Activated T-helper 1 cell treated with Interleukin-2 at 50 U/mL for 16 hours (primary cell): Measurements from ENCODE around the gene POU2F3.

Source experiments
- DNase-seq: peaks from one replicate; pipeline ENCODE4 v3.0.0-alpha.2; 2020; ENCODE audit warnings: low read depth

Gene POU2F3

DNA sequence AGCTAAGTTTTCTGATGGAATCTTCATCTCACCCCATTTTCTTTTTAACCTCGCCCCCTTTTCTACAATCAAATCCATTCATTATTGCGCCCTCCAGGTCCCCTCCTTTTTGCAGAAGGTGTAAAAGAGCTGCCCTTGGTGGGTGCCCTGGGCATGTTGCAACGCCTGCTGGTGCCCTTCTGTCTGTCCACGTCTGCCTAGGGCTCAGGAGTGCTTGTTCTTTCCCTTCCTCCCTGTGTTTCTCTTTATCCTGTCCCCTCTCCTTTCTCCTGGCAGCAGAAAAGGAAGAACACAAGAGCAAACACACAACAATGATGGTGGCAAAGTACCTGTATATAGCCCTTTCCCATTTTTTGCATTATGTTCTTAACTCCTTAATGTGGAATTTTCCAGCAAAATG lies 79.0 kb downstream of the POU2F3 start:
- DNase-seq: no peak

GRCh38 chr11:120324932-120325810 lies 85.2 kb downstream of the POU2F3 start, which contains the start of gene TLCD5:
TSS of gene TLCD5 (plus strand) at chr11:120325299. CDS start at chr11:120327442, 2,143 bp downstream.
- peak; percentile 20 for DNase-seq

GRCh38 chr11:120326228-120326627 lies 86.3 kb downstream of the POU2F3 start:
- no peak for DNase-seq

DNA sequence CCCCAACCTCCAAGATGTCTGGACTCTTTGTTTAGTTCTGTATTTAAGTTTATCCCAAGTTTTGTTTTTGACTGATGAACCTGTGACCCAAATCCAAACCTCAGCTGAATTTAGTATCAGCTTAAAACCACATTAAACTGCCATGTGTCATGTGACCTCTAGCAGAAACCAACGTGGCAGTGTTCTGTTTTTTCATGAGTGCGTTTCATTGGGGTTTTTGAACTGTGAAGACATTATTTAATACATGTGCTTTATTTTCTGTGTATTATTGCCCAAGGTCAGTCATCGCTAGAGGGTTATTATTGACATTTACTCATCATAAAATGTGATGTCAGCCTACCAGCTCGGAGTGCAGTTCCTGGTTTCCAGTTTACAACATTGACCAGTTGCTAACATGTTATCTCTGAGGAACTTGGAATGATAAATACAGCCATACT lies 86.9 kb downstream of the POU2F3 start:
- no peak for DNase-seq

- DNase-seq: no peak
These were observed 87.4 kb downstream of the POU2F3 start for GRCh38 chr11:120327311-120327710.

DNA sequence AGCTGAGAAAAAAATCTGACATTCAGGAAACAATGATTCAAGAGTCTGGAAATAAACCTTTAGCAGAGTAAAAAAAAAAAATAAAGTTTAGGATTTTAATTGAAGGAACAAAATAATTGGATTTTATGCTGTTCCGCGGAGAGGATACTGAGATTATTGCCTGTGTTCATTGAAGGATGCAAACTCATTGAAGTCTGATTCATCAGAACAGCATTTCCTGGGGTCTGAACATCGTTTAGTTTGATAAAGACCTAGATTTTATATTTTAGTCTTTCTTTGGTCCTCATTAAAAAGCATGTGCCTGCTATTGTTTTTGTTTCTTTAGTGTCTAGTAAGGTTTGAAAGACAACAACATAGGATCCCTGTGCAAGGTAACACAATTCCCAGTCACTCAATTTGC lies 89.6 kb downstream of the POU2F3 start:
- DNase-seq: no peak

GRCh38 chr11:120330045-120330444 lies 90.1 kb downstream of the POU2F3 start:
- DNase-seq: no peak

GRCh38 chr11:120331301-120331996 lies 91.5 kb downstream of the POU2F3 start:
- no peak for DNase-seq

- no peak for DNase-seq
These were observed 93.1 kb downstream of the POU2F3 start for GRCh38 chr11:120332822-120333716.

- DNase-seq: no peak
These were observed 93.9 kb downstream of the POU2F3 start for GRCh38 chr11:120333801-120334200.

GRCh38 chr11:120334332-120334731 lies 94.4 kb downstream of the POU2F3 start:
- DNase-seq: no peak

DNA sequence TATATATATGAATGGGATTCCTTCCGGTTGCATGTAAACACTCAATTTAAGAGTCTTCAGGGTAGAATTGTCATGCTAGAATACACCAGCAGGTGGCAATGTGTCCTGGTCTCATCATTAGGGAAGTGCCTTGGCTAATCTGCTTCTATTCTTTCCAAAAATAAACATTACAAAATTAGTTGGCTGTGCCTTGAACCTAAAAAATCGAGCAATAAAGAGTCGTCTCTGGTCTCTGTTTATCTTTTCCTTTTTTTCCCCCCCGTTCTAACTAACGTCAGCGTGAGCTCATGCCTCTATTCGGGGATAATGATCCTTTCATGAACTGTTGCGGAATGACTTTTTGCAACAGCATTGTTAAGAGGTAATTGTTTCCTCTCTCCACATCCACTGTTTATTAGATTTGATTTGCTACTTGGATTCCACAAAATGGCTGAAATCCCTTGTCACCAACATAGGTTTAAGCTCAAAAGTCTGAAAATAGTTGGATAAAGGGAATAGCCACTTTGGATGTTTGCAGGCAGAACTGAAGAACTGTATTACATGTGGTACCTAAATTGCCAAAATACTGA lies 95.0 kb downstream of the POU2F3 start:
- DNase-seq: no peak

GRCh38 chr11:120335556-120335907 lies 95.6 kb downstream of the POU2F3 start:
- no peak for DNase-seq

DNA sequence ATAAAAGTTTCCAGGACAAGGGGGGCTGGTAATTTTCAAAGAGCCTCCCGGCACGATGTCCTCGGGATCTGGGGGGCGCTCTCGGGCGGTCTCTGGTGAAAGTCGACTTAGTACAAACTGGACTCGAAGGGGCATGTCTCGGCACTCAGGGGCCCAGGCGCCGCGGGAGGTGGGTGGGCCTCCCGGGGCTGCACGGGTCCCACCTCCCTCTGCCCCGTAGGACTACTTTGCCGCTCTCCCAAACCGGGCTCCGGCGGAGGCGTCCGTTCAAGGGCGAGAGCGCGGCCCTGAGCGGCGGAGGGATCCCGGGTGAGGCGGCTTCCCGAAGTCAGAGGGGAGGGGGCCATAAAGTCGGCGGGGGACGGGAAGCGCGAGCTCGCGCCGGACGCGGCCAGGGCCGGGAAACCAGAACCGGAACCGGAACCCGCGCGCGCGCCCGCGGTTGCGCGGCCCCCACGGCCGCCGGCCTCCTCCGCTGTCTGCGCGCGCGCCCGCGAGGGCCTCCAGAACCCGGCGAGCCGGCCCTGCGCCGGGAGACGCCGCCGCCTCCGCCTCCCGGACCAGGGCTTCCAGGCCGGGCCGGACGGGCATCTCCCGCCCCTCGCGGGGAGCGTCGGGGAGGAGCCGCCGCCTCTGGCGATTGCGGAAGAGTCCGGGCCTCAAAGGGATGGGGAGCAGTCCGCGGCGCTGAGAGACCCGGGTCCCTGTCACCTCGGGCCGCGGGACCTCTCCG lies 96.1 kb downstream of the POU2F3 start, which contains the start of gene ARHGEF12:
ARHGEF12 (plus strand) TSS at position 506 of the 733 bp plus-strand sequence. CDS start 831 bp downstream, outside the sequence.
- peak; percentile 60 for DNase-seq

DNA sequence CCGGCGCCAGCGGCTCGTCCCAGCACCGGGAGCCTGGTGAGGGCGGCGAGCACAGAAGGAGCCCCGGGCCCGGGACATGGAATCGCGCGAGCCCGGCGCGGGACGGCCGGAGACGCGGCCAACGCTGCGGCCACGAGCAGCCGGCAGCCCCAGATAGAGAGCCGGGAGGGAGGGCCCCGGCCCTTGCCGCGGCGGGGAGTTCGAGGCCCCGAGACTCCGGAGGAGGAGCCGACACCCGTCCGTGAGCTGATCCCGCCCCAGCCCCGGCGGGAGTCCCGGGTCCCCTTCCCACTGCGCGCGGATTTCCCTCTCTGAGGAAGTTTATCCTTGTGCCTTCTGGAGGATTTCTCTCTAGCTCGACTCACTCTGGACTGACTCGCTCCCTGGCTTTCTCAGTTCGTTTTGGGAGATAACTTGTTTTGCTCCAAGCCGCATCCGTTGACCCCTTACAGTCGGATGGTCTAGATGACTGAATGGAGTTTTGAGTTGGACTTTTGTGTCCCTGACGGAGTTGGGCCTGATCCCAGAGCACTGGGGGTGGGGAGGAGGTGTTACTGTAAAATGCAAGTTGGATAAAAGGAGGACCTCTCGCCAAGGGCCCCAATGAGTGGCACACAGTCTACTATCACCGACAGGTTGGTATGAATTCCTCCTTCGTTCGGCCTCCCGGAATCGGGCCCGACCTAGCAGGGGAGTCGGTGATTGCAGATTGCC lies 96.9 kb downstream of the POU2F3 start:
- no peak for DNase-seq

DNA sequence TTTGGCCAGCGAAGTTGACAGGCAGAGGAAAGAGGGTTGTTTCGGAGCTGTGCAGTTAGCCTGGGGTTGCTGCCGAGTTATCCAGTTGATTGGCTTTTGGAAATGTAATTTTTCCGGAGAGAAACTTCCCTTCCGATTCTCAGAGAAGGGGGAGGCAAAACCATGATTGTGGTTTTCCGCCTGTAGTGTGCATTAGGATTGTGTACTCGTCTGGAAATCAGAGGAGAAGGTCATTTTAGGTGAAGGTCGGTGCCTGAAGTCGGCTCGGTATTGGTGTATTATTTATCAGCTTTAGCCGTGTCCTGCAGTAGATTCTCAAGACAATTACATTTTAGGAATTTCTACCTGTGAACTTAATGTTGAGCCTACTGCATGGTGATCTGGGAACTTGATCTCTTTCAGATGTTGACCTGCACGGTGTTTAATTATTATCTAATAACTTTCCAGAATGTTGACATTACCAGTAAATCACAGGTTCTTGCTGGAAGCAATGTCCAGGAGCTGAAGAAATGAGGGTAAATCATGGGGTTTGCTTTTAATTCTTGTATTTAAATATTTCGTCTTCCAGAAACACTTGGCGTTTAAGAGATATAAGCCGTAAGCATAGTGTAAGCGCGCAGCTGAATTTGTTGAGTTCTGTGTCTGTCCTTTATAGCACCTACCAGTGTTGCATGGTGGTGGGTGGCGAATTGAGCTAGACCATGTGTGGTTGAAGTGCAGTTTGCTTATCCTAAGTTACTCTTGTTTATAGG lies 97.6 kb downstream of the POU2F3 start:
- DNase-seq: no peak

DNA sequence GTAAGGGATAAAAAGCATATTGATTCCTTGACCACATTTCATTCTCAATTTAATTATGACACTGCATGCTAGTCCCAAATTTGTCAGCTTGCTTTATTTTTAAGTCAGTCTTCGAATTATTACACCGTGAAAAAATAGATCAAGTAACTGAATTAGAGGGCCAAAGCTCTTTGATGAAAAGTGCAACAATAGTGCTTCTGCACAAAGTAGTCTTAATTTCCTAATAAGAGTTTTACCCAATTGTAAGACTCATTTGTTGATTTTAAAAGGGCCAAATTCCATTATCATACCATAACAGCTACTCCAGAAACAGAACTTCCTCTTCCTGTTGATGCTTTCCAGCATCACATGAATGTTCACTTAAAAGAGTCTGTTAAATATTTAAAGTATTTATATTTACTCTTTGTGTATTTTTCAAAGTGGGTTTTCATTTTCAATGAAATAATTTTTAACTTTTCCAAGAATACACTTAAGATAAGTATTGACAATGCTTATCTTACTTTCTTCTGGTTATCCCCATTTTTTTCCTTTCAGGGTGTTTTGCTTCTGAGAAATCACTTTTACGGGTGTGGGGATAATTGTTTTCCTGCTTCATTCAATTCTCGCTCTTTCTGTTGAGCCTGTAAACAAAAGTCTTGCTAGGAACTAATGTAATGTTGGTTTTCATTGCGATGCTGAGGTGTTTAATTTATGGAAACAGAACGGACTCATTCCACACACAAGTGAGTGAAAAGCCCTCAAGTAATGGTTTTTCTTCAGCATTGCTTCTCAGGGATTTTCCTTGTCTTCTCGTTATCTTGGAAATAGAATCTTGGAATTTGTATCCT lies 98.4 kb downstream of the POU2F3 start:
- no peak for DNase-seq

DNA sequence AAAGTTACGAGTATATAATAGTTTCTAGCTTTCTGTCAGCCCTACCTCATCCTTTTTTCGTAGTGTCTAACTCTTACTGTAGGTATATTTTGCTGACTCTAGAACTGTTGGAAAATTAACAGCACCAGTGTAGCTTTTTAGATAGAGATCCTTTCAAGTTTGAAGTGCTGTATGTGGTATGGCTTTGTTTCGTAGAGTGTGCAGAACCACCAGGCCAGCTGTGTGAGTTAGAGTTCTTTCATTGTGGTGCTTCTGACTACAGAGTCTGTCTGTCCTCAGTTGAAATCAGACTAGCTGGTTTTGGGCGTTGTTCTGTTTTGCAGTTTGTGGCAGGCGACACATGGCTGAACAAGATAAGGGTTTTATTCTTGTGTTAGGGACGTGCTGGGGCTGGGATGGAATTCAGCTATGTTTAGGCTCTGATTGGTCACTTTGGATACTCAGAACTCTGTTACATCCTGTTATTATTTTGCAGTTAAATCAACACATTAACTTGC lies 99.5 kb downstream of the POU2F3 start:
- DNase-seq: no peak

GRCh38 chr11:120340529-120340928 lies 100.6 kb downstream of the POU2F3 start:
- DNase-seq: no peak
